ENCODE data around the gene BBS4.

The BBS4 gene

DNA sequence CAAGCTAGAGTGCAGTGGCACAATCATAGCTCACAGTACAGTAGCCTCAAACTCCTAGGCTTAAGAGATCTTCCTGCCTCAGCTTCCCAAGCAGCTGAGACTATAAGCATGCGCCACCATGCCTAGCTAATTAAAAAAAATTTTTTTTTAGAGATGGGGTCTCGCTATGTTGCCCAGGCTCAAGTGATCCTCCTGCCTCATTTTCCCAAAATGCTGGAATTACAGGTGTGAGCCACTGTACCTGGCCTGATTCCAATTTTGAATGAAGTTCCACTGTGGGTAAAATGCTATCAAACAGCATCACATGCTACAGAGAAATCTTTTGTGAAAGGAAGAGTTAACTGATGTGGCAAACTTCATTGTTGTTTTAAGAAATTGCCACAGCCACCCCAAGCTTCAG lies 80.0 kb downstream of the BBS4 start:
- no peak for DNase-seq

GRCh38 chr15:72766780-72767179 lies 80.8 kb downstream of the BBS4 start:
- no peak for DNase-seq

GRCh38 chr15:72770673-72771328 lies 84.8 kb downstream of the BBS4 start:
- no peak for DNase-seq

DNA sequence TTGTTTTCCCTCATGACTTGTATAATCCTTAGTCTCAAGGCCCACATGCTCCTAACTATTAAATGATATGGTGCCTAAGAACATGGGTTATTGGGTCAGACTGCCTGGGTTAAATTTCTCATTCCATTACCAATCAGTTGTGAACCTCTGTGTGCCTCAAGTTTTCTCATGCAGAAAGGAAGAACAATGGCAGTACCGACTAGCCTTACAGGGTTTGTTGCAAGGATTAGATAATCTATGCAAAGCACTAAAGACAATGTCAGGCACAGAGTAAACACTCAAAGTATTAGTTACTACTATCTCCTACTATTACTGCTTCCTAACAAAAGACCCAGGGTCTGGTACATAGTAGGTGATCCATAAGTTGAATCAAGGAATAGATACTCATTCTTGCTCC lies 85.3 kb downstream of the BBS4 start:
- no peak for DNase-seq

DNA sequence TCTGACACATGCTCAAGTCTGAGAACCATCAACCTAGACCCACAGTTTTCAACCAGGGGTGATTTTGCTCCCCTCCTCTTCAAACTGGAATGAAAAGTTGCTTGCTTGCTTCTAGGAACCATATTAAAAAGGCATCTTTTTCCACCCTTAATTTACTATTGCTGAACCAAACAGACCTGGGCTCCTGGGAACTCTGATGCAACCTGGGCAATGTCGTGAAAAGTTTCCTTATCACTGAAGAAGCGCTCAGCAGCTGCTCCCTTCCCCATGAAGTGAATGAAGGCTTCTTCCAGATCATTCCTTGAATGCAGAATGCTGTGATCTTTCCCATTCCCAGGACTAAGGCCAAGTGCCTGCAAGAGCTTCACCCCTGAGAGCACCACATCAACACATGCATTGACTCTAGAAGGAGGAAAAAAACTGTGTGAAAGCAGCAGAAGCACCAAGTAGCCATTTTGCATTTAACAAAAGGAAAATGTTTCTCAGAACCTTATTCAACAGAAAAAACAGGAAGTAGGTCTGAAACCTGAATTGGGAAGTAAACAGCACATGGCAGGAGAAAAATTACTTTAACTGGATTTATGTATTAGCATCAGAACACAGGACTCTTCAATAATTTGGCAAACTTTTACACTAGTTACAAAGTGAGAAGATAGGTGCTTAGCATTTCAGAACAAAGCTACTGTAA lies 88.8 kb downstream of the BBS4 start:
- no peak for DNase-seq

DNA sequence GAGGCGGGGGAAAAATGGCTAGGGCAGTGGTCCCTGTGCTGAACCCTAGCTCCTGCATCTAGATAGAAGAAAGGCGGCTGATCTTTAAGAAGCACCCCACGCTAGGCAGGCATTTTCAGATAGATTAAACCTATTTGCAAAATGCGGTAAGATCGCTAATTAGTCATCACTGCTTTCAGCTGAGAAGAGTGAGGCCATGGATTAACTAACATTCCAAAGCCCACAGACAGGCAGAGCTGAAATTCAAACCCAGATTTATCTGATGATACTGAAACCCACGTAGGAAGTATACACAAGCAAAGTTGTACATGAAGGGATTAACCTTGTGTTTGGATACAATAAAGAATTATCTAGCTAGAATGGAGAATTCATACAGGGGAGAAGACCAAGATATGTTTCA lies 92.8 kb downstream of the BBS4 start:
- DNase-seq = no peak

DNA sequence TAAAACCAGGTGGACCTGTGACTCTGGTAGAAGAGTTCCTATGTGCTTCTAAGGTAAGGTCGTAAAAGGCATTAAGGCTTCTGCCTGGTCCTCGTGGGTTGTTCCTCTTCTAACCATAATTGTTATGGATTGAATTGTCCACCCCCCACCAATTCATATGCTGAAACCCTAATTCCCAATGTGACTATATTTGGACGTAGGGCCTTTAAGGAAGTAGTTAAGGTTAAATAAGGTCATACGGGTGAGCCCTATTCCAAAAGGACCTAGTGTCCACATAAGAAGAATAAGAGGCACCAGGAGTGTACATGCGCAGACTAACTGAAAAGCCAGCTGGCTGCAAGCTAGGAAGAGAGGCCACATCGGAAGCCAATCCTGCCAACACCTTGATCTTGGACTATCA lies 95.6 kb downstream of the BBS4 start:
- DNase-seq = no peak

GRCh38 chr15:72782274-72783003 lies 96.4 kb downstream of the BBS4 start:
- no peak for DNase-seq

DNA sequence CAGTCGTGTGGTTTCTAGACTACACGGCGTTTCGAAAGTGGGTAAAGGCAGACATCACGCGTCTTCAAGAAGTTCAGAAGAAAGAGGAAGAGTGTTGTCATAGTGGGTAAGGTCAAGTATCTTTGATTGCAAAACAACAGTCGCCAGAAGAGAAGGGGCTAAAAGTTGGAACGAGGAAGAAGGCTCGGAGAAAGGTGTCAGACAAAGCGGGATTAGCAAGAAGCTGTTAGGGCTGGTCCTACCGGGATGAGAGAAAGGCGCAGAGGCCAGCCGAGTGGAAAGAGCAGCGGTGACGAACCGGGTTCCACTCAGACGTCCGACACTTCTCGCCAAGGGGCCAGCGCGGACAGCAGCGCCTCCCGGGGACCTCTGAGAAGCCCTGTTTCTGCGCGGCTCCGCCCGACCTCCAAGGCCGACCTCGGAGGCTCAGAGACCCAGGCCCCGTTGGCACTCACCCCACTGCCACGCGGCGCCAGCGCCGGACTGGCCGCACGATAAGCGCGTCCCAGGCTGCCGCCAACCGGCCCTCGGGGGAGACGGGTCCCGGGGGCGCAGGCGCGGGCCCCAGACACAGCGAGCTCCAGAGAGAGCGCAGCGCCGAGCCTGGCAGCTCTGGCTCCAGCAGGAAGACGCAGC lies 97.1 kb downstream of the BBS4 start:
- no peak for DNase-seq

DNA sequence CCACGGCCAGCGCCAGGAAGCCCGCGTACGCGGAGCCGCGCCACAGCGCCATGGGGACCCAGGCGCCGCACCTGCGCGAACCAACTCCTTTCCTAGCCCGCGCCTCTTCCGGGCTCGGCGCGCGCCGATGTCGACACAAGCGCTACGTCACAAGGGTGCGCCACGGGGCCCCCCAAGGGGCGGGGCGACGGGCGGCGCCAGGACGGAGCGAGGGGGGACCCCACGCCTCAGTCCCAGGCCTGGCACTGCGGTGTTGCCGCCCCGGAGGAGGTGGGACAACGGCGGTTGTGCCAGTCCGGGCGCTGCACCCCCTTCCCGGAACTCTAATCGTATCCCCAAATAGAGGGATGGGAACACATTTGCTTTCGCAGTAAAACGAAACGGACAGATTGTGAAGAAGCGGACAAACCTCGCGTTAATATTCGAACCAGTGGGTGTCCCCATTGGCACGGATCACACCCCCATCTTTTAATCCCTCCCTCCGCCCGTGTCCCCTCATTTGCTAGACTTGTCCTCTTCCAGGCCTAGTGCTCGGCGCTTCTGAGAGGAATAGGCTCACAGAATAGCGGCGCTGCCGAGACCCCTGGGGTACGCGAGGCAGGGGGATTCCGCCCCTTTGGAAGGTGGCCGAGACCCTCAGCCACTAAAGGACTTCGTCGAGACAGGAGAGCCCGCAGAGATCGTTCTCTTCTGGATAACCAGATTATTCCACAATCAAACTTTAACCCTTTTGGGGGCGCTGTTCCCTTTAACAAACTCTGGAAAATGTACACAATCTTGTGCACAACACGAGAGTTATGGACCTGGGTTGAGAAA lies 97.8 kb downstream of the BBS4 start, which contains the start of gene ADPGK:
ADPGK (minus strand) TSS at position 119 of the 816 bp plus-strand sequence; CDS start at position 52, 67 bp downstream.
- peak; percentile 74 to 88 for DNase-seq

DNA sequence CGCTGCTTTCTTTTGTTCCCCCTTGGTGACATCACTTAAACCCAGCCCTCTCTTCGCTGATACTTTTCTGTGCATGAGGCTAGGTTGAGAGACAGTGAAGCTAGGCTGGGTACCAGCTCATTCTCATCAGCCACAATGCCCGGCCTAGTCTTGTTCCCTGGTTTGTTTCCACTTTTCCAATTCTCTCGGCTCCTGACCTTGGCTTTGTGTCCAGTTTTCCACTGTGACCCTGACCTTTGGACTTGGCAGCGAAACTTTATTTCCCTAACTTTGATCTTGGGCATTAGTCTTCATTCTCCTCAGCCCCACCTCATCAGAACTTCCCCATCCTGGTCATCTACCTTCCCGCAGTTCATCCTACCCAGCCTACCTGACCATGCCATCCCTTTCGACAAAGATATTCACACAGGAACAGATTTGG lies 98.5 kb downstream of the BBS4 start:
- DNase-seq = no peak

GRCh38 chr15:72785432-72785831 lies 99.4 kb downstream of the BBS4 start:
- DNase-seq = no peak

GRCh38 chr15:72785841-72786240 lies 99.8 kb downstream of the BBS4 start:
- no peak for DNase-seq

DNA sequence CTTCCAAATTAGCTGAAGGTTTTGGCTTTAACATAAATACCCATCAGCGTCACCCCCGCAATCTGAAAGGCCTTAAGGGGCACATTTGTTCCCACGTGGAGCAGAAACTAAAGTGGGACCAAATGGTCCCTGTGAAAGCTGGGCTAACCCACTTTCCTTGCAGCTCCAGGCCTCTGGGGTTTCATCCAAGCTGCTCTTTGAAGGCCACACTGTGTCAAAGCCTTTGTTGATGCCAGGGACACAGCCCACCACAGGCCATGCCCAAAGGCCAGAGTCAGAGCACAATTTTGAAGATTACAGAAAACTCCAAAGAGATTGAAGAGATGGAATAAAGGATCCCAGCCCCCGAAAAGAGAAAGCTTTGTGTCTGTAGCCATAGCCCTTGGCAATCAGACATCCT lies 100.2 kb downstream of the BBS4 start:
- DNase-seq = no peak

- no peak for DNase-seq
Observed at GRCh38 chr15:72786676-72787345, 100.8 kb downstream of the BBS4 start.

DNA sequence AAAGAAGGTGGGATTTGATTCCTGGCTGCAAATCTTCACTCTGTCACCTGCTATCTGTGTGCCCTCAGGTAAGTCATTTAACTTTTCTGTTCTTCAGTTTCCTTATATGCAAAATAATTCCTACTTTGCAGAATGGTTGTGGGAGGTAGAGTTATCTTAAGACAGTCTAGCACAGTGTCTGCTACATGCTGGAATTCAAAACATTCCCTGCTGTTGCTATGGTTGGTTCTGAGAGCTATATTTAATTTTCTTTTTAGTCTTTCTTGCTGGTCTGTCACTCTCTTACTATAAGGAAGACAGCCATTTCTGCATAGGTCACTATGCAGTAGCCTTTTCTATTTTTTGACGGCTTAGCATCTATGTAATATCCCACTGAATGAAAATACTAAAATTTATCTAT lies 101.5 kb downstream of the BBS4 start:
- DNase-seq = no peak
